Measurements from ENCODE around the gene NRTN. TPM values are rescaled to one million over a fixed set of nuclear protein-coding genes. Genes with fewer than 3 reads are reported as not detected.

NRTN gene
- total RNA-seq, 2 donors from 2014 or later: 20.9 to 33.7 TPM

DNA sequence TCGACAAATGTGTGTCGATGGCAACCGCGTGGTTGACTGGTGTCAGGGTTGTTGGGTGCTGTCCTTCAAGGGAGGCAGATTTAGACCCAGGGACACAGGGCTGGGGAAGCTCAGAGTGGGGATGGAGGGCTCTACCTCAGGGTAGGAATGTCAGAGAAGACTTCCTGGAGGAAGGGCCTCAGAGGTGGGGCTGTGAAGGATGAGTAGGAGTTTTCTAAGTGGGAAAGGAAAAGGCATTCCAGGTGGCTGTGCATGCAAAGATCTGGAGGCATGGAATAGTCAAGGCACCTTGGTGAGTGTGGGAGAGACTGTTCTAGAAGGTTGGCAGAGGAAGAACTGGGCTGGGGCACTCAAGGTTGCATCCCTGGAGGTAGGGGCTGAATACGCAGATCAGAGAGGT is 2.0 kb downstream of the NRTN start:
- TF ChIP-seq, protein P1, sequence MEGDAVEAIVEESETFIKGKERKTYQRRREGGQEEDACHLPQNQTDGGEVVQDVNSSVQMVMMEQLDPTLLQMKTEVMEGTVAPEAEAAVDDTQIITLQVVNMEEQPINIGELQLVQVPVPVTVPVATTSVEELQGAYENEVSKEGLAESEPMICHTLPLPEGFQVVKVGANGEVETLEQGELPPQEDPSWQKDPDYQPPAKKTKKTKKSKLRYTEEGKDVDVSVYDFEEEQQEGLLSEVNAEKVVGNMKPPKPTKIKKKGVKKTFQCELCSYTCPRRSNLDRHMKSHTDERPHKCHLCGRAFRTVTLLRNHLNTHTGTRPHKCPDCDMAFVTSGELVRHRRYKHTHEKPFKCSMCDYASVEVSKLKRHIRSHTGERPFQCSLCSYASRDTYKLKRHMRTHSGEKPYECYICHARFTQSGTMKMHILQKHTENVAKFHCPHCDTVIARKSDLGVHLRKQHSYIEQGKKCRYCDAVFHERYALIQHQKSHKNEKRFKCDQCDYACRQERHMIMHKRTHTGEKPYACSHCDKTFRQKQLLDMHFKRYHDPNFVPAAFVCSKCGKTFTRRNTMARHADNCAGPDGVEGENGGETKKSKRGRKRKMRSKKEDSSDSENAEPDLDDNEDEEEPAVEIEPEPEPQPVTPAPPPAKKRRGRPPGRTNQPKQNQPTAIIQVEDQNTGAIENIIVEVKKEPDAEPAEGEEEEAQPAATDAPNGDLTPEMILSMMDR (IDR thresholded peaks at IDR 0.05): no peak
- Histone ChIP-seq H3K27ac (no peak overlapping the region), H3K36me3 (no peaks in the 10 kb centered on the region), H3K9me3 (no peaks in the 10 kb centered on the region), H3K27me3 (peaks cover 0 to 7% of the 10 kb centered on the region in 2 donors), H3K4me3 (no peak overlapping the region), H3K4me1 (peaks cover 0 to 20% of the 10 kb centered on the region in 2 donors)
- DNase-seq (ENCODE audit: low spot score): no peak

DNA sequence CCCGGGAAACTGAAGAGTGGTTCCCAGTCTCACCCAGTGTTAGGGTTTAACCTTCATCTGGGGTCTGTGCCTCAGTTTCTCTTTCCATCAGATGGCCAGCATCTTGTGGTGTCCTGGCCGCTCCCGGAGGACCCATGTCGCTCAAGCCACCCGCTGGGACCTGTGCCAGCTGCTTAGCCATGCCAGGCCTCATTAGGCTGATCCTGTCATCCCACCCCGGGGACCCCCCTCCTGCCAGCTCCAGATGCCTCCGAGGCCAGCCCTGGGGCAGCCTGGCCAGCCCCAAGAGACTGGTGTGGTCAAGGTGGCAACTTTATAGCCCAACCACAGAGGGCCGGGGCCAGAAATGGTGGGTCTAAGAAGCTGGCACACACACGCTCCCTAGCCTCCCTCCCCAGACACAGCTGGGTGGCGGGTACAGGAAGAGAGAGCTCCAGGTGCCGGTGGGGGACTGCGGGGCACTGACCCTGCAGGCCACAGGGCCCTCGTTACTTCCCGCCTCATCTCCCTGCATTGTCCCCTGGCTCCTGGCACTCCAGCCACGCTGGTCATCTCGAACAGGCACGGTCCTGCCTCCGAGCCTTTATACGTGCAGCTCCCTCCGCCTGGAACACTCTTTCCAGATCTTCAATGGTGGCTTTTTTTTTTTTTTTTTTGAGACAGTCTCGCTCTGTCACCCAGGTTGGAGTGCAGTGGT is 3.4 kb downstream of the NRTN start:
- no peaks in the 10 kb centered on the region for H3K9me3 ChIP-seq
- H3K36me3 ChIP-seq: no peaks in the 10 kb centered on the region
- H3K27ac ChIP-seq: no peak overlapping the region
- DNase-seq (ENCODE audit: low spot score): no peak
- peaks cover 0 to 20% of the 10 kb centered on the region in 2 donors for H3K4me1 ChIP-seq
- H3K27me3 ChIP-seq: peaks cover 0 to 7% of the 10 kb centered on the region in 2 donors
- H3K4me3 ChIP-seq: no peak overlapping the region
- TF ChIP-seq, protein P1 (IDR thresholded peaks at IDR 0.05): no peak

DNA sequence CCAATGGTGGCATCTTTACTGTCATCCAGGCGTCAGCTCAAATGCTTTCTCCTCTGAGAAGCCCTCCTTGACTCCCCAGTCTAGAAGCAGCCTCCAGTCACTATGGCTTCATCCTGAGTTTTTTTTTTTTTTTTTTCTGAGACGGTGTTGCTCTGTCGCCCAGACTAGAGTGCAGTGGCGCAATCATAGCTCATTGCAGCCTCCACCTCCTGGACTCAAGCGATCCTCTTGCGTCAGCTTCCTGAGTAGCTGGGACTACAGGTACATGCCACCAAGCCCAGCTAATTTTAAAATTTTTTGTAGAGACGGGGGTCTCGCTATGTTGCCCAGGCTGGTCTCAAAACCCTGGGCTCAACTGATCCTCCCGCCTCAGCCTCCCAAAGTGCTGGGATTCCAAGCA is 4.2 kb downstream of the NRTN start:
- Histone ChIP-seq H3K36me3 (no peaks in the 10 kb centered on the region), H3K9me3 (no peaks in the 10 kb centered on the region), H3K27ac (no peak overlapping the region), H3K4me1 (peaks cover 0 to 13% of the 10 kb centered on the region in 2 donors), H3K27me3 (peaks cover 0 to 6% of the 10 kb centered on the region in 2 donors), H3K4me3 (no peak overlapping the region)
- TF ChIP-seq, protein P1 (IDR thresholded peaks at IDR 0.05): no peak
- no peak for DNase-seq (ENCODE audit: low spot score)

DNA sequence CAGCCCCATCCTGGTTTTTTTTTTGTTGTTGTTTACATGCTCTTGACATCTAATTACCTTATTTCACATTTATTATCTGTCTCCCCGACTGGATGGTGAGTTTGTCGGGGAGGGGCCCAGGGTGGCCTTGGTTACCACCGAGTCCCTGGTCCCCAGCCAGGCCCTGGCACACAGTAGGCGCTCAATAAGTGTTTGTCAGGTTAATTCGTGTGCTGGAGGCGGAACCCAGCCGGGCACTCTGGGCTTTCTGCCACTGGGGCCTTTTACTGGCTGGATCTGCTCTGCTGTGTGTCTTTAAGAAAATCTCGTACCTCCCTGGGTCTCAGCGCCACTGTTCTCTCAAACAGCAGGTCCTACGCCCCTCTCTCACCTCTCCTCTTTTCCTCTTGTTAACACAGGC is 4.6 kb downstream of the NRTN start:
- no peak for DNase-seq (ENCODE audit: low spot score)

DNA sequence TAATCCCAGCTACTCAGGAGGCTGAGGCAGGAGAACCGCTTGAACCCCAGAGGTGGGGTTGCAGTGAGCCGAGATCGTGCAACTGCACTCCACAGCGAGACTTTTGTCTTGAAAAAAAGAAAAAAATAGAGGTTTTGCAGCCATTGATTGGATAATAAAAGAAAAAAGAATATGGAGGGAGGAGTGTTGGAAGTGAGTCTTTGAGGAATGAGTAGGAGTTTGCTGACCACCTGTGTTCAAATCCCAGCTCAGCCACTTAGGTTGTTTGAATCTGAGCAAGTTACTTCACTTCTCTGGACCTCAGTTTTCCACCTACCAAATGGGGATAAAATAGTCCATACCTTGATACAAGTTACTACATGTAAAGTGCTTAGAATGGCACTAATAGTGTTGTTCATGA is 6.2 kb downstream of the NRTN start:
- Histone ChIP-seq H3K36me3 (no peaks in the 10 kb centered on the region), H3K4me1 (peaks cover 0 to 2% of the 10 kb centered on the region in 2 donors), H3K4me3 (no peak overlapping the region), H3K27me3 (no peaks in the 10 kb centered on the region), H3K27ac (no peak overlapping the region), H3K9me3 (no peaks in the 10 kb centered on the region)
- DNase-seq (ENCODE audit: low spot score): no peak
- TF ChIP-seq, protein P1 (IDR thresholded peaks at IDR 0.05): no peak

More for the DNA sequence above, 4.6 kb downstream of the NRTN start:
- Histone ChIP-seq H3K36me3 (no peaks in the 10 kb centered on the region), H3K27me3 (peaks cover 0 to 2% of the 10 kb centered on the region in 2 donors), H3K4me3 (no peak overlapping the region), H3K4me1 (peaks cover 0 to 9% of the 10 kb centered on the region in 2 donors), H3K9me3 (no peaks in the 10 kb centered on the region), H3K27ac (no peak overlapping the region)
- TF ChIP-seq, protein P1 (IDR thresholded peaks at IDR 0.05): no peak

All from right atrium auricular region (tissue), 2 donors.